HCT116 (cell line): ENCODE data around the gene BEX4. TPM values are rescaled to one million over a fixed set of nuclear protein-coding genes. Genes with fewer than 3 reads are reported as not detected.

Experiments used
- ATAC-seq: fragments of 200-7000 bp; cut with Tn5 transposase; 2 replicates; pipeline ENCODE4 v1.9.1; 2020; ENCODE audit warnings: mild to moderate bottlenecking, moderate library complexity
- Bru-seq: library from RNA; stranded (reverse); fragments of 400-500 nt; gene quantifications from one replicate; lab custom pipeline; 2021; lab: Mats Ljungman, UMichigan
- BruChase-seq, 2 experiments: library from RNA; stranded (reverse); fragments of 400-500 nt; gene quantifications; one replicate each; lab custom pipeline; 2021; lab: Mats Ljungman, UMichigan
- BruUV-seq: library from RNA; stranded (reverse); fragments of 400-500 nt; replicated peaks from 2 replicates; lab custom pipeline; 2021; lab: Mats Ljungman, UMichigan
- CTCF ChIA-PET: fragments of 300-600 bp; sonication (Branson Sonifier 250); formaldehyde crosslinking; loops from one replicate; lab custom pipeline; 2021; ENCODE audit warnings: antibody characterized with exemption; lab: Charles Lee
- POLR2A ChIA-PET: fragments of 300-600, 350-600 bp; sonication (Branson Sonifier 250); formaldehyde crosslinking; loops from one replicate; lab custom pipeline; 2021; ENCODE audit warnings: antibody characterized with exemption; lab: Charles Lee
- RAD21 ChIA-PET, 2 experiments: fragments of 300-600 bp; sonication (Branson Sonifier 250); formaldehyde crosslinking; loops; one replicate each; lab custom pipeline; 2023; ENCODE audit warnings: low total read pairs in 2 of 2; ENCODE audit not compliant: uncharacterized antibody in 2 of 2, unreplicated experiment in 2 of 2, low non-redundant PET in 1 of 2; lab: Charles Lee
- DNase-seq: peaks from one replicate; pipeline ENCODE4 v3.0.0-alpha.2; 2010; ENCODE audit warnings: low read depth, low spot score
- H2AFZ ChIP-seq: fragments of 200-600 bp; shearing (Covaris generic), sonication (generic); 2 replicates; pipeline ENCODE4 v1.6.1; 2017; ENCODE audit warnings: low read depth, mixed run types, mixed read lengths, antibody characterized with exemption, low read length; ENCODE audit not compliant: poor library complexity, severe bottlenecking
- H3K27ac ChIP-seq: 2 replicates; pipeline ENCODE4 v1.5.1; 2012; ENCODE audit warnings: low read depth, low read length
- H3K27me3 ChIP-seq: fragments of 200-600 bp; sonication (generic); 2 replicates; pipeline ENCODE4 v1.6.1; 2016; ENCODE audit warnings: mixed run types, low read length, mixed read lengths; ENCODE audit not compliant: insufficient read depth
- H3K36me3 ChIP-seq, 2 experiments: fragments of 200-500 bp in 1 of 2; fragments of 200-600 bp in 1 of 2; sonication (Bioruptor generic) in 1 of 2; sonication (generic) in 1 of 2; 2 replicates each; pipeline versions ENCODE4 v1.5.1 to v1.6.1; 2014 to 2016; ENCODE audit warnings: low read length in 2 of 2, inconsistent platforms in 1 of 2, mixed read lengths in 1 of 2, mixed run types in 1 of 2; ENCODE audit not compliant: insufficient read depth in 2 of 2, control insufficient read depth in 1 of 2
- H3K4me1 ChIP-seq, 2 experiments: fragments of 200-600 bp in 1 of 2; sonication (generic) in 1 of 2; 2 replicates each; pipeline versions ENCODE4 v1.5.1 to v1.6.1; 2012 to 2017; ENCODE audit warnings: low read length in 2 of 2, inconsistent platforms in 1 of 2, mild to moderate bottlenecking in 1 of 2, mixed read lengths in 1 of 2, mixed run types in 1 of 2, moderate library complexity in 1 of 2; ENCODE audit not compliant: insufficient read depth in 2 of 2, control insufficient read depth in 1 of 2
- H3K4me2 ChIP-seq: fragments of 200-600 bp; sonication (generic); 2 replicates; pipeline ENCODE4 v1.6.1; 2017; ENCODE audit warnings: mixed run types, low read length, mixed read lengths
- H3K4me3 ChIP-seq, 2 experiments: fragments of 200-600 bp in 1 of 2; sonication (generic) in 1 of 2; replicated peaks in 1 of 2; 2 replicates each; pipeline ENCODE4 v1.5.1; 2011 to 2016; ENCODE audit warnings: low read length in 2 of 2, control low read depth in 1 of 2, low read depth in 1 of 2, mild to moderate bottlenecking in 1 of 2, mixed read lengths in 1 of 2, mixed run types in 1 of 2
- H3K79me2 ChIP-seq: fragments of 200-600 bp; sonication (generic); 2 replicates; pipeline ENCODE4 v1.6.1; 2017; ENCODE audit warnings: mild to moderate bottlenecking, mixed run types, low read length, moderate library complexity, mixed read lengths; ENCODE audit not compliant: insufficient read depth
- H3K9ac ChIP-seq: fragments of 200-600 bp; sonication (generic); 2 replicates; pipeline ENCODE4 v1.6.1; 2016; ENCODE audit warnings: low read length, mixed read lengths
- H3K9me2 ChIP-seq: fragments of 200-600 bp; sonication (generic), shearing (Covaris generic); 2 replicates; pipeline ENCODE4 v1.6.1; 2017; ENCODE audit warnings: mixed run types, mild to moderate bottlenecking, moderate library complexity; ENCODE audit not compliant: insufficient read depth
- H3K9me3 ChIP-seq, 2 experiments: fragments of 200-500 bp in 1 of 2; fragments of 200-600 bp in 1 of 2; sonication (Bioruptor generic) in 1 of 2; sonication (generic) in 1 of 2; 2 replicates each; pipeline ENCODE4 v1.6.1; 2014 to 2017; ENCODE audit warnings: low read length in 2 of 2, mixed read lengths in 2 of 2, inconsistent platforms in 1 of 2, low read depth in 1 of 2, mild to moderate bottlenecking in 1 of 2, mixed run types in 1 of 2, moderate library complexity in 1 of 2; ENCODE audit not compliant: control insufficient read depth in 1 of 2, insufficient read depth in 1 of 2
- H4K20me1 ChIP-seq: fragments of 200-600 bp; sonication (generic), shearing (Covaris generic); 2 replicates; pipeline ENCODE4 v1.6.1; 2017; ENCODE audit warnings: mixed run types, mild to moderate bottlenecking, moderate library complexity; ENCODE audit not compliant: insufficient read depth
- CBX3 ChIP-seq: IDR thresholded peaks from 2 replicates; pipeline ENCODE4 v1.6.1; 2012; ENCODE audit warnings: low read depth
- ELF1 ChIP-seq: IDR thresholded peaks from 2 replicates; pipeline ENCODE4 v1.6.1; 2012; ENCODE audit warnings: low read depth, borderline replicate concordance
- EZH2 ChIP-seq: fragments of 200-600 bp; sonication (generic); IDR thresholded peaks from 2 replicates; pipeline ENCODE4 v1.6.1; 2017; ENCODE audit warnings: antibody characterized with exemption, mixed run types
- EZH2phosphoT487 ChIP-seq: fragments of 200-600 bp; IDR thresholded peaks from 2 replicates; pipeline ENCODE4 v1.6.1; 2018; ENCODE audit warnings: antibody characterized with exemption, borderline replicate concordance
- JUND ChIP-seq: IDR thresholded peaks from 2 replicates; pipeline ENCODE4 v1.6.1; 2012
- POLR2AphosphoS5 ChIP-seq: IDR thresholded peaks from 2 replicates; pipeline ENCODE4 v1.6.1; 2011; ENCODE audit warnings: mild to moderate bottlenecking, low read depth, low read length, moderate library complexity
- RAD21 ChIP-seq: IDR thresholded peaks from 2 replicates; pipeline ENCODE4 v1.6.1; 2012; ENCODE audit warnings: low read depth, mild to moderate bottlenecking
- SIN3A ChIP-seq: IDR thresholded peaks from 2 replicates; pipeline ENCODE4 v1.6.1; 2012; ENCODE audit warnings: low read depth
- TCF7L2 ChIP-seq: IDR thresholded peaks from 2 replicates; pipeline ENCODE4 v1.7.0; 2011; ENCODE audit warnings: borderline replicate concordance, inconsistent platforms; ENCODE audit not compliant: insufficient read depth, insufficient read length; ENCODE audit errors: extremely low read depth
- ZNF274 ChIP-seq: fragments of 200-500 bp; sonication (Bioruptor generic); IDR thresholded peaks from 2 replicates; pipeline ENCODE4 v1.6.1; 2014; ENCODE audit warnings: mild to moderate bottlenecking, low read depth, low read length, inconsistent platforms
- intact Hi-C: fragments of 100-400 bp; cut with micrococcal nuclease; formaldehyde crosslinking; loops from 2 replicates; pipeline ENCODE4 v1.10.0; 2022
- long read RNA-seq: library from polyadenylated mRNA; unstranded; transcript quantifications from one replicate; pipeline ENCODE4 v2.0.0, GENCODE V29; 2021; ENCODE audit not compliant: unreplicated experiment
- polyA plus RNA-seq: library from polyadenylated mRNA; unstranded; fragments of >200 nt; gene quantifications from 2 replicates; pipeline ENCODE4 v1.2.1, GENCODE V29; 2012; ENCODE audit warnings: missing spikeins
- total RNA-seq: library from RNA; stranded (reverse); gene quantifications from one replicate; pipeline ENCODE4 v1.2.1, GENCODE V29; 2021; ENCODE audit not compliant: unreplicated experiment
- TF ChIP-seq, protein P1 (sequence below): IDR thresholded peaks from 2 replicates; pipeline ENCODE4 v1.6.1; 2012; ENCODE audit warnings: low read depth

The BEX4 gene
- total RNA-seq = 0.91 TPM
- 0.49 and 0.75 TPM in 2 replicates for polyA plus RNA-seq
- Bru-seq, nascent RNA = percentile 40 among the genes with signal in this experiment
- BruChase-seq, experiment 1, labeled RNA remaining after a 6-hour chase = percentile 58 among the genes with signal in this experiment
- BruChase-seq, experiment 2, labeled RNA remaining after a 2-hour chase = percentile 46 among the genes with signal in this experiment
- long read RNA-seq, partial matches to known transcripts = 0 of 2 reads
- long read RNA-seq, other reads (novel, unspliced or antisense) = 1 of 2 reads

DNA sequence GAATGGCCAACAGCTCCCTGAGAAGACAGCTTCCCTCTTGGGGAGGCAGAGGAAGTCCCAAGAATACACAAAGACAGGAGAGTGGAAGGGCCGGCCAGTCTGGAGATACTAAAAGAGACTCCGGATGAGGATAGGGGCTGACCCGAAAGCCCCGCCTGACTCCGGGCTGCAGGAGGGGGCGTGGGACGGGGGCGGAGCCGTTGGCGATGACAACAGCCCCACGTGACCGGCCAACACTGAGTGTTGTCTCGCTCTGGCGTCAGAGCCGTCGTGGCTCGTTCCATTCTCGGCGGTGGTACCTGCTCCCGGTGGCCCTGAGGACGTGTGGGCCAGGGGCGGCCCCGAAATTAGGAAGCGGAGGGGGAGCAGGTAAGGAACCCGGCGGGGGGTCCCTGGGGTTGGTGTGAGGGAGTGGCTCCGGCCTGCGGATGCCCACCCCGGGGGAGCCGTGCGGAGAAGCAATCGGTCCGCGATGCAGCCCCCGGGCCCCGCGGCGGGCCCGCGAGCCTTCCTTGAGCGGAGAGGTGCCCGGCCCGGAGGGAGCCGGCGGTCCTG lies at the start of gene BEX4:
BEX4 (plus strand) TSS at position 239 of the 555 bp plus-strand sequence. CDS start 1,046 bp downstream, outside the sequence.
- H3K4me2 ChIP-seq = peak within 1 kb of the TSS; percentile 47

More for the DNA sequence above, at the start of gene BEX4:
- no peak within 1 kb of the TSS for H2AFZ ChIP-seq
- H3K9me2 ChIP-seq = no peaks in the 10 kb centered on the region
- H3K9me3 ChIP-seq = no peaks in the 10 kb centered on the region
- CTCF ChIA-PET = no interaction called here
- intact Hi-C loops = loop anchor here (5.0 kb wide), 1 partner anchor 32 kb away; no protein-coding TSS in a partner anchor
- TF ChIP-seq JUND (no peak), ZNF274 (no peak), RAD21 (no peak), SIN3A (no peak), EZH2phosphoT487 (no peak), POLR2AphosphoS5 (no peak), CBX3 (no peak), ELF1 (no peak), EZH2 (no peak), TCF7L2 (no peak)
- TF ChIP-seq, protein P1, sequence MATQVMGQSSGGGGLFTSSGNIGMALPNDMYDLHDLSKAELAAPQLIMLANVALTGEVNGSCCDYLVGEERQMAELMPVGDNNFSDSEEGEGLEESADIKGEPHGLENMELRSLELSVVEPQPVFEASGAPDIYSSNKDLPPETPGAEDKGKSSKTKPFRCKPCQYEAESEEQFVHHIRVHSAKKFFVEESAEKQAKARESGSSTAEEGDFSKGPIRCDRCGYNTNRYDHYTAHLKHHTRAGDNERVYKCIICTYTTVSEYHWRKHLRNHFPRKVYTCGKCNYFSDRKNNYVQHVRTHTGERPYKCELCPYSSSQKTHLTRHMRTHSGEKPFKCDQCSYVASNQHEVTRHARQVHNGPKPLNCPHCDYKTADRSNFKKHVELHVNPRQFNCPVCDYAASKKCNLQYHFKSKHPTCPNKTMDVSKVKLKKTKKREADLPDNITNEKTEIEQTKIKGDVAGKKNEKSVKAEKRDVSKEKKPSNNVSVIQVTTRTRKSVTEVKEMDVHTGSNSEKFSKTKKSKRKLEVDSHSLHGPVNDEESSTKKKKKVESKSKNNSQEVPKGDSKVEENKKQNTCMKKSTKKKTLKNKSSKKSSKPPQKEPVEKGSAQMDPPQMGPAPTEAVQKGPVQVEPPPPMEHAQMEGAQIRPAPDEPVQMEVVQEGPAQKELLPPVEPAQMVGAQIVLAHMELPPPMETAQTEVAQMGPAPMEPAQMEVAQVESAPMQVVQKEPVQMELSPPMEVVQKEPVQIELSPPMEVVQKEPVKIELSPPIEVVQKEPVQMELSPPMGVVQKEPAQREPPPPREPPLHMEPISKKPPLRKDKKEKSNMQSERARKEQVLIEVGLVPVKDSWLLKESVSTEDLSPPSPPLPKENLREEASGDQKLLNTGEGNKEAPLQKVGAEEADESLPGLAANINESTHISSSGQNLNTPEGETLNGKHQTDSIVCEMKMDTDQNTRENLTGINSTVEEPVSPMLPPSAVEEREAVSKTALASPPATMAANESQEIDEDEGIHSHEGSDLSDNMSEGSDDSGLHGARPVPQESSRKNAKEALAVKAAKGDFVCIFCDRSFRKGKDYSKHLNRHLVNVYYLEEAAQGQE = no peak
- H3K4me1 ChIP-seq = peaks cover 0 to 4% of the 10 kb centered on the region in 2 experiments; a peak in 1 of 4 replicates
- DNase-seq = peak; percentile 6
- BruUV-seq = no TSS peak
- no peaks in the 10 kb centered on the region for H3K79me2 ChIP-seq
- RAD21 ChIA-PET = no interaction called here
- H4K20me1 ChIP-seq = no peaks in the 10 kb centered on the region
- peak; percentile 80 for ATAC-seq
- H3K4me3 ChIP-seq = 0 out of 4 replicates have a peak within 1 kb of the TSS, but pooled peaks have one; percentile 7 to 13
- POLR2A ChIA-PET = no interaction called here
- no peaks in the 10 kb centered on the region for H3K27me3 ChIP-seq
- H3K9ac ChIP-seq = no peak within 1 kb of the TSS
- H3K36me3 ChIP-seq = no peaks in the 10 kb centered on the region
- H3K27ac ChIP-seq = no peak within 1 kb of the TSS
